GM18909 (cell line): Measurements from ENCODE around the gene COL9A3.

Source experiments
- ATAC-seq: cut with Tn5 transposase; IDR thresholded peaks from one replicate; pipeline ENCODE4 v1.9.1; 2021; ENCODE audit warnings: mild to moderate bottlenecking; ENCODE audit not compliant: unreplicated experiment, poor library complexity

Gene COL9A3

DNA sequence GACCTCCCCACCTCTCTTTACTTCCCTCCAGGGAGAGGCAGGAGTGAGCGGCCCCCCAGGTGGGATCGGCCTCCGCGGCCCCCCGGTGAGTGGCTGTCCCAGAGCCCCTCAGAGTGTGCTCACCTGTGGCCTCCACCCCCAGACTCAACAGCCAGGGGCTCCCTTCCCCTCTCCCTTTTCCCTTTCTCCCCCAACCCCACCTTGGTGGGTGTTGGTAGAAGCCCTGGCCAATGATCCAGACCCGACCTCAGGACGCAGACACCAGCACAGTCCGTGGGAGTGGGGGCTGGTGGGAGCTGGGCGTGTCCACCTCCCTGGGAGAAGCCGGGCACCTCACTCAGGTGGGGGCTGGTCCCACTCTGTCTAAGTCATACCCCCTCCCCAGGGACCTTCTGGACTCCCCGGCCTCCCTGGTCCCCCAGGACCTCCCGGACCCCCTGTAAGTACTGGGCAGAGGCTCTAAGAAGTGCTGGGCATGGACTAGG is 4.9 kb downstream of the COL9A3 start:
- no peak for ATAC-seq

DNA sequence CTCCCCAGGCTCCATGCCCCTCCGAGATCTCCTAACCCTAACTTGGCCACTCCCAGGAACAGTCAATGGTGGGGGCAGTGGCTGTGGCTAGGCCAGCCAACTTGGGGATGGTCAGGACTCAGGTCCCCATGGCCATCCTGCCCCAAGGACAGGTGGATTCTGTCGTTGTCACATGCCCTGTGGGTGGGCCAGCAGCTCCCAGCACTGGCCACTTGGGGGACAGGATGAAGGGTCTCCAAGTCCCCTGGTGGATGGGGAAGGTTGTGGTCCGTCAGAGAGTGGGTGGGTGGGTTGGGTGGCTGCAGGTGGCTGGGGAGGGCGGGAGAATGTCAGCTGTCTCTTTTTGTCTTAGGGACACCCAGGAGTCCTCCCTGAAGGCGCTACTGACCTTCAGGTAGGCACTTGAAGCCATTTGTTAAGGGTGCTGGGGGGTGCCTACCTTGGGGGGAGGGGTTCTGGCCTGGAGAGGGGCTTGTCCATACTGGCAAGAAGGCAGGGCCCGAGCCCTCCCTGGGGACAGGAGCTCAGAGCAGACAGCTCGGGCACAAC is 5.5 kb downstream of the COL9A3 start:
- no peak for ATAC-seq

DNA sequence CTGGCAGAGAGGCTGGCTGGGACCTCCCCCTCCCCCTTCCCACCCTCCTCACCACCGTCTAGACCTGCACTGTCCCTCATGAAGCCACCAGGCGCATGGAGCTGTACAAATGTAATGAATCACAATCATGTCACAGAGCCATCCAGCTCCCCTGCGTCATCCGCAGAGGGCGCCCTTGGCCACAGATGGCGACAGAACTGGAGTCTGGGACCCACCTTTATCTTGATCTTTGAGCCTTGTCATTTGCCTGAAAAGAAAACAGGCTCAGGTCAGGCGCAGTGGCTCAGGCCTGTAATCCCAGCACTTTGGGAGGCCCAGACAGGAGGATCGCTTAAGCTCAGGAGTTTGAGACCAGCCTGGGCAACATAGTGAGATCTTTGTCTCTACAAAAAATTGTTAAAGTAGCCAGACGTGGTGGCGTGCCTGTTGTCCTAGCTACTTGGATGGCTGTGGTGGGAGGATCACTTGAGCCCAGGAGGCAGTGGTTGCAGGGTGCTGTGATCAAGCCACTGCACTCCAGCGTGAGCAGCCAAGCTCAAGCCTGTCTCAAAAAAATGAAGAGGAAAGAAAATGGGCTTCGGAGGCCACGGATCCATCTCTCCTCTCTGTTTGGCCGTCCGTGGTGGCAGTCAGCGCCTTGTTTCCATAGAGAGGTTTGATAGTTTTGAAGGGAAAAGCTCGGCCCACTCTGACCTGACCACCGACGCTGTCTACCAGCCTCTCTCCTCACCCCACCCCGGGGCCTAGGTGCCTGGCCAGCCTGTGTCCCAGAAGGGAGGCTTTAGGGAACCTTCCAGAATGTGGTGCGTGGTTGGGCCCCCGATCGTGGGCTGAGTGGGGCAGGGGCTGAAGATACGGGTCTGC is 6.2 kb downstream of the COL9A3 start:
- no peak for ATAC-seq

DNA sequence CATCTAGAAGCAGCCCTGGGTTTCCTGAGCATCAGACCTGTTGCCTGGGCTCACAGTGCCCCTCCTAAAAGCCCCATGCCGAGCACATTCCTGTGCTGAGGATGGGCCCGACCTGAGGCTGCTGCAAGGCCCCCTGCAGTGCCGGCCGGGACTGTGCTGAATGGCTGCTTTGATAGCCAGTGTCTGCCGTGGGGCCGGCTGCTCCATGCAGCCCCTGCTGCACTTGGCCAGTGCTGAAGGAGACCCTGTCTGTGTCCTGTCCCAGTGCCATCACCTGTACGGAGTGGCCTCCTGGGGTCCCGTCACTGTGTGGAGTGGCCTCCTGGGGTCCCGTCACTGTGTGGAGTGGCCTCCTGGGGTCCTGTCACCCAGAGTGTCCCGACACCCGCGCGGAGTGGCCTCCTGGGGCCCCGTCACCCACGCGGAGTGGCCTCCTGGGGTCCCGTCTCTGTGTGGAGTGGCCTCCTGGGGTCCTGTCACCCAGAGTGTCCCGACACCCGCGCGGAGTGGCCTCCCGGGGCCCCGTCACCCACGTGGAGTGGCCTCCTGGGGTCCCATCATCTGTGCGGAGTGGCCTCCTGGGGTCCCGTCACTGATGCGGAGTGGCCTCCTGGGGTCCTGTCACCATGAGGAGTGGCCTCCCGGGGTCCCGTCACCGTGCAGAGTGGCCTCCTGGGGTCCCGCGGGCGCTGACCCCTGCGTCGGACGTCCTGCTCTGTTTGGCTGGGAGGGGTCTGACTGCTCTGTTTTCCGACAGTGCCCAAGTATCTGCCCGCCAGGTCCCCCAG is 7.0 kb downstream of the COL9A3 start:
- no peak for ATAC-seq

DNA sequence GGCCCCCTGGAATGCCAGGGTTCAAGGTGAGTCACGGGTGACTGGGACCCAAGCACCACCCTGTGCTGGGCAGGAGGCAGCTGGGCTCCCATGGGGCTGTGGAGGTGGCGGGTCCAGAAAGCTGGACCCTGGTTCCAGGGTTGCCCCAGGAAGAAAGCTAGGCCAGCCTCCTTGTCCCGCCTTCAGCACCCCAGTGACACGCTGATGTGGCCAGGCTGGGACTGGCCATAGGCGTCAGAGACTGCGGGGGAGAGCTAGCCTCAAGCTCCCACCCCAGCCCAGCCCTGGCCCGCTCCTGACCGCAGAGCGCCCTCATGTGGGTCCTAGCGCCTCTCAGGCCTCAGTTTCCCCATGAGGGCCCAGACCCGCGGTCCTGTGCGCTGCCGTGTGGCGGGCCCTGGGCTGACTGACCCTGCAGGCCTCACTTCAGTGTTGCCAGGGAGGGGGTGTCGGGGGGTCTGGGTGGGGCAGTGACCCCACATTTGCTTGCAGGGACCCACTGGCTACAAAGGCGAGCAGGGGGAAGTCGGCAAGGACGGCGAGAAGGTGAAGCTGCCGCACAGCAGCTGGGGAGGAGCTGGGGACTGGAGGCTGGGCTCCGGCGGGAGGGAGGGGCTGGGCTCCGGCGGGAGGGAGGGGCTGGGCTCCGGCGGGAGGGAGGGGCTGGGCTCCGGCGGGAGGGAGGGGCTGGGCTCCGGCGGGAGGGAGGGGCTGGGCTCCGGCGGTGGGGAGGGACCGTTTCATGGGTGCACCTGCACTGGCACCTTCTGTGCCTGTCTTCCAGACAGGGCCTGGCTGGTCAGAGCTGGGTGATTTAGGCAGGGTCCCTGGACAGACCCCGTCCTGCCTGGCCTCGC is 7.9 kb downstream of the COL9A3 start:
- no peak for ATAC-seq

DNA sequence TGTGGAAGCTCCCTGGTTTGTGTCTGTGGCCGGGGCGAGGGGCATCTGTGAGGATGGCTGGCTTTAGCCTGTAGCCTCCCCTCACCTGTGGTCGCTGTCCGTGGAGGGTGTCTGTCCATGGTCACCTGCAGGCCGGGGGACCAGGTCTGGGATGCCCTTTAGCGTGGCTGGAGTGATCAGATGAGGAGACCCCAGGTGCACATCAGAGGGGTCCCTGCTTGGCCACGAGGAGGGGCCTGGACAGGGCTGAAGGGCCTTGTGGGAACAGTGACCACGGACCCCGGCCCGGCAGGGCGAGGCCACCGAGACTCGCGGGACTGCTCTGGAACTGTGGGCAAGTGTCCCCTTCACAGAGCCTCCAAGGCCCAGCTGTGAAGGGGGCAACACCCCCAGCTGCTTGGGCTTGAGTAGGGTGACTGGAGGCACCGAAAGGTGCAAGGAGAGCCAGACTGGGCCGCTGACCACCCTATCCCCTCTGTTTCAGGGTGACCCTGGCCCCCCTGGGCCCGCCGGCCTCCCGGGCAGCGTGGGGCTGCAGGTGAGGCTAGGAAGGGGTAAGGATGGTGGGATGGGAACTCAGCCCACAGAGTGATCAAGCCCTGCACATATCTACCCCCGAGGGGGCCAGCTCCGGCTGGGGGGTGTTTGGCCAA is 8.6 kb downstream of the COL9A3 start:
- ATAC-seq: no peak

DNA sequence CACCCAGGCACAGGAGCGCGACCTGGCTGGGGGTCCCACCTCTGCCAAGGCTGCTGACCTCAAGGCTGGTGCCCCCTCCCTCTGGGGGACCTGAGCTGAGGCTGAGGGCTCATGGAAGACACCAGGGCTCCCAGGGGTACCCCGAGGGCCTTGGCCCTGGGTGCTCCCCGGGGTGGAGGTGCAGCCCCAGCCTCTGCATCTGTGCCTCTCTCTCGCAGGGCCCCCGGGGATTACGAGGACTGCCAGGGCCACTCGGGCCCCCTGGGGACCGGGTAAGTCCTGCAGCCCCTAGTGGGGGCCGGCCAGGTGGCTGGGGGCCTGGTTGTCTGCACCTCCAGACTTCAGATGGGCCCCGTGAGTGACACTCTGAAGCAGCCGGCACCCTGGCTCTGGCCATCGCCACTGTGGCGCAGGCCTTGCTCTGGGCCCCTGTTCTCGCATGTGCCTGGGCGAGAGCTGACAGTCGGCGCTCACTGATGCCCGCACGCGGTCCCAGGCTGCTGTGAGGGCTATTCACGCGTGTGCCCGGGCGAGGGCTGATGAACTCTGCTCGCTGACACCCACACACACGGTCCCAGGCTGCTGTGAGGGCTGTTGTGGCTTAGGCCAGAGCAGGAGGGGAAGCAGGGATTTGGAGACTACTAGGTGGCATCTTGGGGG is 9.3 kb downstream of the COL9A3 start:
- ATAC-seq: no peak

DNA sequence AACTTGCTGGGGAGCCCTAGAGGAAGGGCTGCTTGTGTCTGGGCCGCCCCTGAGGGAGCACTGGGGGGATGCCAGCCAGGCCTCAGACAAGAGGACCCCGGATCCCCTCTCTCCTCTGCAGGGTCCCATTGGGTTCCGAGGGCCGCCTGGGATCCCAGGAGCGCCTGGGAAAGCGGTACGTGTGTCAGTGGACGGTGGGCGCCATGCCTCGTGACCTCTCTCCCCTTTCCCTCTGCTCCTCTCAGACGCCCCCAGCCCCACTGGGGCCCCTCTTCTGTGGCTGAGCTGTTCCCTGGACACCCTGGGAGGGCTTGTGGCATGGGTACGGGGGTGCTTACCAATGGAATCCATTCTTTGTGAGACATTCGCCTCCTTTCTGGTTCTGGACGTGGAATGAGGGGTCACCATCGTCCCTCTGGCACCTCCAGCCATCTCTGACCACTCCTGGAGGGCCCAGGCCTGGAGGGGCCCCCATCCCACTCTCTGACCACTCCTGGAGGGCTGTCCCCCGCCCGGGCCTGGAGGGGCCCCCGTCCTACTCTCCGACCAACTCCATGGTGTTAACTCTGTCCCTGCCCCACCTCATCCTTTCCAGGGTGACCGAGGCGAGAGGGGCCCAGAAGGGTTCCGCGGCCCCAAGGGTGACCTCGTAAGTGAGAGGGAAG is 9.9 kb downstream of the COL9A3 start:
- ATAC-seq: no peak

DNA sequence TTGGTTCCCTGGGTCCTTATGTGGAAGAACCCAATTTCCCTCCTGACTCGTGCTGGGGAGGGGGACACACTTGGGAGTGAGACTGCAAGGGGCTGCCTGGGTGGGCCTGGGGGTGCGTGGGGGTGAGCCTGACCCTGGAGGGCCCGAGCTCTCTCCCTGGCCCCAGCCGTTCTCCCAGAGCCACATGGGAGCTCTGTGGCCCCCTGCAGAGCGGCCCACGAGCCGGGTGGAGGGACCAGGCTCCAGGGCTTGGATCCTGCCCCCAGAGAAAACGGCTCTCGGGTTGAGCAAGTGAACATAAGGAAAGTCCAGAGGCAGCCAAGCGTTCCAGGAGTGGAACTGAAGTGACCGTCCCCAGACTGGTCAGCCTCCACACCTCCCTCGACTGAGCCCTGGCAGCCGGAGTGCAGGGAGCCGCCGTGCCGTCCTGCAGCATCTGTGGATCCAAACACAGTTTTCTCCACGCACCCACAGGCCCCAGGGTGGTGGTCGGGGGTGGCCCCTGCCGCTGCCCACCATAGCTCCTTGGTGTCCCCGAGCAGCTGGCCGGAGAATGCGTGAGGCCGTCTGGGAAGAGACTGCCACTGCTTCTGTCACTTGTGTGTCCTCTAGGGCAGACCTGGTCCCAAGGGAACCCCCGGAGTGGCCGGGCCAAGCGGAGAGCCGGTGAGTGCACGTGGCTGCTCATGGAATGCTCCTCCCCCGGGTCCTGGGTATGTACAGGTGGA is 10.6 kb downstream of the COL9A3 start:
- no peak for ATAC-seq

DNA sequence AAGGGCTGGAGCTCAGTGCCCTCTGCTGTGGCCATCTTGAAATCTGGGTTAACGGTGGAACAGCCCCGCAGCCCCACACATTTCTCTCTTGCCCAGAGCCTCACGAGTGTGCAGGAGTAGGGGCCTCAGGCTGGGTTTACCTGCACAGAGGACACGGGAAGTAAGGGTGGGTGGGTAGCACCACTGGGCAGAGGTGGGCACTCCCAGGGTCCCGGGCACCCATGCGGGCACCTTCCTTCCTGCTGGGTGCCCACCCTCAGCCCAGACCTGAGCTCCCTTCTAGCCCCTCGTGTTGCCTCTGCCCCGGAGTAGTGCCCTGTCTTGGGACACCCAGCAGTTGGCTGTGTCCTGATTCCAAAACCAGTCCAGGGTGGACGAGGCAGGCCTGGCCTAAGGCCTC is 11.2 kb downstream of the COL9A3 start:
- no peak for ATAC-seq

DNA sequence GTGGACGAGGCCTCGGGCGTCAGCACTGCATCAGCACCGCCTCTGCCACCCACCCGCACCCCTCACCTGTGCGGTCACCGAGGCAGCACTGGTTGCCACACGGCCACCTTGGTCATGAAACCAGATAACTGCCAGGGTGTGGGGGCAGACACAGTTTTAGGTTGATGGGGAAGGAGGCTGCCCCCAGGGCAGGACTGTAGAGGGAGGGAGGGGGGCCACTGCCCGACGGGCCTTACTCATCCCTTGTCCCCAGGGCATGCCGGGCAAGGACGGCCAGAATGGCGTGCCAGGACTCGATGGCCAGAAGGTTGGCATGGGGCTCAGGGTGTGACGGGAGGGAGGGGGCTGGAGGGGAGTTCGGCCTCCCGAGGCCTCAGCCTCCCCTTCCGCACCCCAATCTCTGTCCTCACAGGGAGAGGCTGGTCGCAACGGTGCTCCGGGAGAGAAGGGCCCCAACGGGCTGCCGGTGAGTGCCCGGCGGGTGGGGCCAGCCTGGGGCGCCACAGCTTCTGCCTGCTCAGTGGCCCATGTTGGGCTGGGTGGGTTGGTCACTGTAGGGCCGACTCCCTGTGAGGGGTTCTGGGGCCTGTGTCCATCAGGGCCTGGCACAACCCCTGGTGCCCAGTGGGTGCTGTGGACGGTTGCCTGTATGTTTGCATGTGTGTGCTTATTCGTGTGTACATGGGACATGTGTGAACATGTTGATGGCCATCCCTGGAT is 11.8 kb downstream of the COL9A3 start:
- no peak for ATAC-seq

DNA sequence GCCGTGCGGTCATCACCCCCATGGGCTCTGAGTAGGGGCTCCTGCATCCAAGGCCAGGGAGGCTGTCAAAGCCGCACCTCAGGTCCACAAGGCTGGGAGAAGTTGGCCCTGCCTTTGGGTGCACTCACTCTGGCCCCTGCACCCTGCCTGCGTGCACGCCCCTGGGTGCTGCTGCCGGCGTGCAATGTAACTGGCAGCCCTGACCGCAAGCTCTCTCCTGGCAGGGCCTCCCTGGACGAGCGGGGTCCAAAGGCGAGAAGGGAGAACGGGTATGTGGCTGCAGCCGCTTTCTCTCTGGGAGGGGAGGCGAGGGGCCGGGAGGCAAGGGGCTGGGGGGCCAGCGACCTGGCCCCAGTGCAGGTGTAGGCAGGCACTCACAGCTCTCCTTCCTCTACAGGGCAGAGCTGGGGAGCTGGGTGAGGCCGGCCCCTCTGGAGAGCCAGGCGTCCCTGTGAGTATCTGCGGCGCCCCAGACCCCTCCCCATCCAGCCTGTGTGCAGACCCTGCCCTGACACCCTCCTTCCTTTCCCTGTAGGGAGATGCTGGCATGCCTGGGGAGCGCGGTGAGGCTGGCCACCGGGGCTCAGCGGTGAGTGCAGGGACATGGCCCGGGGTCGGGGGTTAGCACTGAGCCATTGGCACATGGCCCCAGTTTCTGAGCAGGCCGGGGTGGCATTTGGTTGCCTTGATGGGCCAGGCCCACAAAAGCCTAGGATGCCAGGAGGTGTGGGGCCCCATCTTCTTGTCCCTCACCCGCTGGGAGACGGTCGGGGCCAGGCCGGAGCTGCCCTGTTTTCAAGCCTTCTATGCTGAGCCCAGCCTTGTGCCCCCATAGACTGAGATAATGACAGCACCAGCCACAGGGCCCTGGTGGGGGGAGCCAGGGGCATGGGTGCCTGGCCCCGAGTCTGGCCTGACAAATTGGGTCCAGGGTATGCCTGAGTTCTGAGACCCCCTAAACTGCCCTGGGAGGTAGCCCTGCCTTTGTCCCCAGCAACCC is 12.7 kb downstream of the COL9A3 start:
- ATAC-seq: no peak

DNA sequence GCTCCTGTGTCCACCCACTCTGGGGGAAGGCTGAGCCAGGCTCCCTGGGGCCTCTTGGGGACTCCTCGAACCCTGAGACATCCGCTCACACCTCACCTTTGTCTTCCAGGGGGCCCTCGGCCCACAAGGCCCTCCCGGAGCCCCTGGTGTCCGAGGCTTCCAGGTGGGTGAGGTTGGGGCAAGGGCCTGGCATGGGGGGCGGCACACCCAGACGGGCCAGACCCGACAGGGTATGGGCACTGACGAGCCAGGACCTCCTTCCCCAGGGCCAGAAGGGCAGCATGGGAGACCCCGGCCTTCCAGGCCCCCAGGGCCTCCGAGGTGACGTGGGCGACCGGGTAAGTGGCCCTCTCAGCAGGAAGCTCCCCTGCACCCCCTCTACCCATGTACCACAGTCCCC is 13.4 kb downstream of the COL9A3 start:
- no peak for ATAC-seq

DNA sequence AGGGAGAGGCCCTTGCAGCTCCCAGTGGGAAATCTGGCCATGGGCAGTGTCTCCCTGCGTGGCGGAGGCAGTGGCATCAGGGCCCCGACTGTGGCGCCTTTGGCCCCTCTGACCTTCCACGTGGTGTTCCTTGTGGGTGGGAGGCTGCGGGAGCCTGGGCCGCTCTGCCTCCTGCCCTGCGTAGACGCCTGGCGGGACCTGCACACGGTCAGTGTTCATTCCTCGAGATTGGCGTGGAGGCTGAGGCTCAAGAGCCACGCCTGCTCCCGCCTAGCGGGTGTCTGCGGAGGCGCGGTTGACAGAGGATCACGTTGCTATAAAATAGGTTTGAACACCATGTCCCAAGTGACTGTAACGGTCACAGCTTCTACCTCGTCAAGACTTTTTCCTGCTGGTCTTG is 14.0 kb downstream of the COL9A3 start:
- ATAC-seq: no peak

DNA sequence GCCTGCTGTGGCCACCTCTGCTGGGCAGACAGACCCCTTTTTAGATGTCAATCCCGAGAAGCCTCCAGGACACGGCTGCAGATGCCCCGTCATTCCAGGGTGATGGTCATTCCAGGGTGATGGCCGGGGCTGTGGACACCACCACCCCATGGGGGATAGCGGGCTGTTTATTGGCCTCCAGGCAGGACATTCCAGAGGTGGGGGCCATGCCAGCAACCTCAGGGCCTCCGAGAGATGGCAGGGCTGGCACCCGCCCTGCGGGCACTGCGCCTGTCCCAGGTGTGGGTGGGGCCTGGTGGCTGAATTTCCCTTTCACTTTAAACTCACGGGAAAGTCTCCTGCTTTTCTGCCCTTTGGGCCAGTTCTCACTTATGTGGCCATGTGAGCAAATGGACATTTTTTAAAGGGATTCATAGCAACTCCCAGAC is 14.5 kb downstream of the COL9A3 start:
- no peak for ATAC-seq

DNA sequence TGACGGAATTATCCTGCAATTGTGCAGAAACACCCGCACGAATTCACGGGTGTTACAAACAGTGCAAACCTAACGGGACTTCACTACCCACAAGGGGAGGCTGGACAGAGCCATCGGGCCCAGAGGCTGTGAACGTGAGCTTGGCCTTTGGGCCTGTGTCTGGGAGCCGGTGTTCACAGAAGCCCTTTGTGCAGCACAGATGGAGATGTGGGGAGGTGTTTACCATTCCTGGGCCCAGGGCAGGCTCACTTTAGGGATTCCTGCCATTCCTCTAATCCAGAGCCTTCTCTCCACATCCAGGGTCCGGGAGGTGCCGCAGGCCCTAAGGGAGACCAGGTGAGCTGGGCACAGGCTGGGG is 15.0 kb downstream of the COL9A3 start:
- no peak for ATAC-seq
